Activated T-helper 17 cell treated with anti-CD3 and anti-CD28 coated beads, Interleukin-2, amount 50 U/mL, for 72 hours (primary cell): ENCODE data around the gene RARG. TPM values are rescaled to one million over a fixed set of nuclear protein-coding genes. Genes with fewer than 3 reads are reported as not detected.
A peak's percentile ranks its signal among the peaks of the same experiment; 100 is the strongest.
"Not testable (repeated sequence)": the region's sequence is repeated elsewhere in the genome, so short reads cannot be mapped to it uniquely, and the experiment has no call there.

Experiments used
- ATAC-seq: fragments of 150-1000 bp; cut with Tn5 transposase; replicated peaks from 2 replicates; pipeline ENCODE4 v1.10.0; 2021; ENCODE audit warnings: mild to moderate bottlenecking, moderate library complexity
- H3K27ac Mint-ChIP-seq: one replicate; pipeline ENCODE4 v1.8.0; 2022; ENCODE audit warnings: mixed read lengths
- H3K27me3 Mint-ChIP-seq: one replicate; pipeline ENCODE4 v1.8.0; 2022; ENCODE audit warnings: mixed read lengths
- H3K36me3 Mint-ChIP-seq: one replicate; pipeline ENCODE4 v1.8.0; 2022; ENCODE audit warnings: low read depth, mild to moderate bottlenecking, mixed read lengths
- H3K4me1 Mint-ChIP-seq: one replicate; pipeline ENCODE4 v1.8.0; 2022; ENCODE audit warnings: mixed read lengths
- H3K4me3 Mint-ChIP-seq: one replicate; pipeline ENCODE4 v1.8.0; 2022; ENCODE audit warnings: mild to moderate bottlenecking, mixed read lengths
- H3K9me3 Mint-ChIP-seq: one replicate; pipeline ENCODE4 v1.8.0; 2022; ENCODE audit warnings: mixed read lengths
- total RNA-seq, 2 donors: library from RNA; stranded (reverse); gene quantifications; one replicate each; pipeline ENCODE4 v1.2.3, GENCODE V29; 2022

Gene RARG
- total RNA-seq, 2 donors from 2014 or later, result 28.5 to 58.3 TPM

DNA sequence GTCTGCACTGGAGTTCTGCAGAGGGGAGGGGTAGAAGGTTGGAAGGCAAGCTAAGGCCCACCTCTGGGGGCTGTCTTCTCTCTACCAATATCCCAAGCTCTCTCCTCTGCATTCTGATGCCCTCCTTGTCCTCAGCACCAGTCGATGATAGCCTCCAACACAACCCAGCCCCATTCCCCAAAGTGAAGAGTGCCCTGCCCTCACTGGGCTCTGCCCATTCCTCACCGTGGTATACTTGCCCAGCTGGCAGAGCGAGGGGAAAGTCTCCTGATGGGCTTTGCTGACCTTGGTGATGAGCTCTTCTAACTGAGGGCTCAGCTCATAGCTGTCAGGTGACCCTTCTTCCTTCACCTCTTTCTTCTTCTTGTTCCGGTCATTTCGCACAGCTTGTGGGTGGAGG is 17.8 kb downstream of the RARG start:
- Mint-ChIP-seq H3K9me3 (no peaks in the 10 kb centered on the region), H3K4me3 (no peak overlapping the region), H3K27ac (no peak overlapping the region), H3K27me3 (no peaks in the 10 kb centered on the region), H3K36me3 (peaks cover 78% of the 10 kb centered on the region), H3K4me1 (peaks cover 46% of the 10 kb centered on the region)
- ATAC-seq, result no peak

DNA sequence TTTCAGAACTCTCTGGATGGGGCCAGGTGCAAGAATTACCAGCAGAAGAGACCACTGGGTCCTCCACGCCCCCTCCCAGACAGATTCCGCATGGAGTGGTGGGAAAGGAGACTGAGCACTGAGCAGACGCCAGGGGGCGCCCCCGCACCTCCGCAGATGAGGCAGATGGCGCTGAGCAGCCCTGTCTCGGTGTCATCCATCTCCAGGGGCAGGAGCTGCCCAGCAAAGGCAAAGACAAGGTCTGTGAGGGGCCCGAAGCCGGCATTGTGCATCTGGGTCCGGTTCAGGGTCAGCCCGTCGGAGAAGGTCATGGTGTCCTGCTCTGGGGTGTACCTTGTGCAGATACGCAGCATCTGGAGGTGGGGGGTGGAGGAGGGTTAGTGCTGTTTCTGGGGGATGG is 18.7 kb downstream of the RARG start:
- H3K27ac Mint-ChIP-seq, result peak overlapping the region; percentile 51
- H3K36me3 Mint-ChIP-seq, result peaks cover 79% of the 10 kb centered on the region
- H3K4me3 Mint-ChIP-seq, result no peak overlapping the region

DNA sequence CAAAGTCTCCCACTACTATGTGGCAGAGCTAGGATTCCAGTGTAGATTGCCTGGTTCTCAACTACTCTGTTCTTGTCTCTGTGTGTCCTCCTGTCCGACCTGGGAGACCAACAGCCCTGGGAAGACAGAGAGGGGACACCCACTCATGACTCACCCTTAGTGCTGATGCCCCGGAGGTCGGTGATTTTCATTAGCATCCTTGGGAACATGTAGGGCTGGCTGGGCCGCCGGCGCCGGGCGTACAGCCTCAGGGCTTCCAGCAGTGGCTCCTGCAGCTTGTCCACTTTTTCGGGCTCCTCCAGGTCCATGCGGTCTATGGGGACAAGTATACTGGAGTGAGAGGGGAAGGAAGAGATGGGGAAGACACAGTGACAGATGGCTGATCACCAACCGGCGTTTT is 19.1 kb downstream of the RARG start:
- no peaks in the 10 kb centered on the region for H3K9me3 Mint-ChIP-seq
- H3K27ac Mint-ChIP-seq, result peak overlapping the region; percentile 51
- ATAC-seq, result no peak
- H3K4me1 Mint-ChIP-seq, result peaks cover 50% of the 10 kb centered on the region
- H3K36me3 Mint-ChIP-seq, result peaks cover 76% of the 10 kb centered on the region
- no peak overlapping the region for H3K4me3 Mint-ChIP-seq
- no peaks in the 10 kb centered on the region for H3K27me3 Mint-ChIP-seq

More for the DNA sequence above, 18.7 kb downstream of the RARG start:
- no peaks in the 10 kb centered on the region for H3K27me3 Mint-ChIP-seq
- no peaks in the 10 kb centered on the region for H3K9me3 Mint-ChIP-seq
- peaks cover 50% of the 10 kb centered on the region for H3K4me1 Mint-ChIP-seq
- ATAC-seq, result peak; percentile 55

- Mint-ChIP-seq H3K27me3 (no peaks in the 10 kb centered on the region), H3K36me3 (peaks cover 69% of the 10 kb centered on the region), H3K27ac (peak overlapping the region; percentile 51), H3K9me3 (no peaks in the 10 kb centered on the region), H3K4me3 (no peak overlapping the region), H3K4me1 (peaks cover 50% of the 10 kb centered on the region)
- ATAC-seq, result no peak
Measured at GRCh38 chr12:53211476-53212381, 20.3 kb downstream of the RARG start.

DNA sequence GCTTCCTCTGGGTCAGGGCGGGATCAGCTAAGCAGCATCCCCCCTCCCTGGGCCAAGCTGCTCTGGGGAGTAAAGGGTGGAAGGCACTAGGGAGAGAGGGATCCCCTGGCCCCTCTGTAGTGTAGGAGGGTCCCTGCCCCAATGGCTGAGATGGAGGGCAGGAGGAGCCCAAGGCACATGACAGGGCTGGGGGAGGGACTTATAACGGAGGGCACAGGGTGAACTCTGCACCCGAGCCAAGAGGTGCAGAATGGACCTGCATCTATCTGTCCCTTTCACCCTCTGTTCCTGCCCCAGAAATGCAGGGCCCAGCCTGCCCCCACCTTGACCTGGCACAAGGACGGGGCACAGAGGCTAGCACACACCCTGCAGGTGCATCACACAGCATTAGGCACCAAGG is 21.2 kb downstream of the RARG start:
- ATAC-seq, result no peak
- H3K36me3 Mint-ChIP-seq, result peaks cover 62% of the 10 kb centered on the region
- no peaks in the 10 kb centered on the region for H3K9me3 Mint-ChIP-seq
- H3K27me3 Mint-ChIP-seq, result no peaks in the 10 kb centered on the region
- peaks cover 49% of the 10 kb centered on the region for H3K4me1 Mint-ChIP-seq
- H3K4me3 Mint-ChIP-seq, result no peak overlapping the region
- H3K27ac Mint-ChIP-seq, result no peak overlapping the region

- Mint-ChIP-seq H3K4me3 (peak overlapping the region; percentile 93), H3K9me3 (no peaks in the 10 kb centered on the region), H3K4me1 (peaks cover 48% of the 10 kb centered on the region), H3K27ac (peak overlapping the region; percentile 79), H3K27me3 (no peaks in the 10 kb centered on the region), H3K36me3 (peaks cover 59% of the 10 kb centered on the region)
- peak; percentile 45 for ATAC-seq
Measured at GRCh38 chr12:53208877-53209463, 23.0 kb downstream of the RARG start.

DNA sequence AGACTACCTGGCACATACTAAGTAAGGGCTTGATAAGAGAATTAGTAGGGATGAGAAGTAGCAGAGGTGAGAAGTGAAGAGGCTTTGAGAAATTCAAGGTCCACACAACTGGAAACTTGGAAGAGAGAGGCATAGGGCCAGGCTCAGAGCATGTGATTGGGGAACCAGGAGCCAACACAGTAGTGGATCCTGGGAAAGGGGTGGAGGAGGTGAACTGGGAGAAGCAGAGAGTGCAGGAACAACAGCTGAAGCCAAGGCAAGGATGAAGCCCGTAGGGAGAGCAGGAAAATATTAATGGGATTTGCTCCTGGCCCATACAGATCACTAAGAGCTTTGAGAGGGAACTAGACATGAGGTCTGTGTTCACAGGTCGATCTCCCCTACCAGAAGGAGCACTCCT is 23.6 kb downstream of the RARG start:
- H3K27ac Mint-ChIP-seq, result peak overlapping the region; percentile 79
- H3K9me3 Mint-ChIP-seq, result no peaks in the 10 kb centered on the region
- H3K36me3 Mint-ChIP-seq, result peaks cover 59% of the 10 kb centered on the region

DNA sequence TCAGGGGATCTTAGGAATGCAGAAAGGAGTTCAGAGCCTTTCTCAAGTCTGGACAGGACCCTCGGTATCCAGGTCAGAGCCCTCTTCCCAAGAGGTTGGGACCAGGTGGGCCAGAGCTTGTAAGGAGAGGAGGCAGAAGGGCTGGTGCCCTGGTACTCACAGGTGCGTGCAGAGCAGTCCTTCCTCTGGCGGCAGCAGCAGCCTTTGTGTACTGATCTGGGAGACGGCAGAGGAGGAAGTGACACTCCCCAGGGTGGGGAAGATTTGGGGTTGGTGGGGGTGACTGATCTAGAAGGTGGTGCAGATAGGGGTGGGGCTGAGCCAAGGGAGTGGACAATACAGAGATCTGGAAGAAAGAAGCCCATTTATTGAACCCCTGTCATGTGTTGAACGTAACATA is 25.0 kb downstream of the RARG start, which contains the start of gene ITGB7:
TSS of gene ITGB7 (minus strand) at position 210 of the 400 bp plus-strand sequence. CDS start 6,808 bp downstream, outside the sequence.
- H3K27ac Mint-ChIP-seq, result peak within 1 kb of the TSS; percentile 83
- H3K27me3 Mint-ChIP-seq, result no peaks in the 10 kb centered on the region
- peaks cover 52% of the 10 kb centered on the region for H3K36me3 Mint-ChIP-seq
- peak; percentile 55 for ATAC-seq
- H3K4me3 Mint-ChIP-seq, result peak within 1 kb of the TSS; percentile 93
- H3K4me1 Mint-ChIP-seq, result peaks cover 38% of the 10 kb centered on the region
- H3K9me3 Mint-ChIP-seq, result no peaks in the 10 kb centered on the region

More for the DNA sequence above, 23.6 kb downstream of the RARG start:
- peak overlapping the region; percentile 93 for H3K4me3 Mint-ChIP-seq
- peaks cover 42% of the 10 kb centered on the region for H3K4me1 Mint-ChIP-seq
- ATAC-seq, result no peak
- no peaks in the 10 kb centered on the region for H3K27me3 Mint-ChIP-seq

DNA sequence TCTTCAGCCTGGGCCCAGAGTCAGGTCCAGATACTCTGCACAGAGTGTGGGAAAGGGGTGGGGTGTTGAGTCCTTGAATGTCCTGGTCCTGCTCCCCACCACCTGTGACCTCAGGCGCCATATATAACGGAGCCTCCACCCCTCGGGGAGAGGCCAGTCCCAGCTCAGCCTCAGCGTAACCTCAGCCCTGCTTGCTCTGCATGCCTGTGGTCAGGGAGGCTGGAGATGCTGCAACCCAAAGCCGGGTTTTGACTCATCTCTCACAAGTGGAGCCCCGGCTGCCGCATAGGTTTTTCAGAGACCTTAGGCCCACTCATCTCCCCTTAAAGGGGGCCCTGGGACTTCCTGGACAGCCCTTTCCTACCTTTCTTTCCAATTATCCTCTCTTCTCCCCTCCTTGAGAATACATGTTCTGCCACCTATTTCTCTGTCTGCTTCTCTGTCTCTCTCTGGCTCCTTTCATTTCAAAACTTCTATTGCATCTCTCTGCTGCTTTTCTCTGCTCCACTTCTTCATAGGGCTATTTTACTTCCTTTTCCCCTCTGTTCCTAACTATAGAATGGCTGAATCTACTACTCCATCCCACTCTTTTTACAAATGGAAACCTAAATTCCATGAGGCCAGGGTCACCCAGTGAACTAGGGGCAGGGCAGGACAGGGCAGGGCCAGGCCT is 26.1 kb downstream of the RARG start:
- peak overlapping the region; percentile 93 for H3K4me3 Mint-ChIP-seq
- H3K4me1 Mint-ChIP-seq, result peaks cover 43% of the 10 kb centered on the region
- H3K27me3 Mint-ChIP-seq, result no peaks in the 10 kb centered on the region
- peak; percentile 88 for ATAC-seq
- H3K27ac Mint-ChIP-seq, result peak overlapping the region; percentile 83
- H3K36me3 Mint-ChIP-seq, result peaks cover 48% of the 10 kb centered on the region
- no peaks in the 10 kb centered on the region for H3K9me3 Mint-ChIP-seq

GRCh38 chr12:53204351-53204750 is 27.7 kb downstream of the RARG start:
- H3K27me3 Mint-ChIP-seq, result no peaks in the 10 kb centered on the region
- peak overlapping the region; percentile 93 for H3K4me3 Mint-ChIP-seq
- H3K36me3 Mint-ChIP-seq, result peaks cover 56% of the 10 kb centered on the region
- no peaks in the 10 kb centered on the region for H3K9me3 Mint-ChIP-seq
- peaks cover 55% of the 10 kb centered on the region for H3K4me1 Mint-ChIP-seq
- peak overlapping the region; percentile 36 for H3K27ac Mint-ChIP-seq
- ATAC-seq, result no peak

GRCh38 chr12:53202316-53202715 is 29.7 kb downstream of the RARG start:
- not testable (repeated sequence) for ATAC-seq, H3K9me3 Mint-ChIP-seq, H3K27ac Mint-ChIP-seq, H3K27me3 Mint-ChIP-seq
- Mint-ChIP-seq H3K4me1 (peaks cover 53% of the 10 kb centered on the region), H3K4me3 (peak overlapping the region; percentile 87), H3K36me3 (peaks cover 67% of the 10 kb centered on the region)

DNA sequence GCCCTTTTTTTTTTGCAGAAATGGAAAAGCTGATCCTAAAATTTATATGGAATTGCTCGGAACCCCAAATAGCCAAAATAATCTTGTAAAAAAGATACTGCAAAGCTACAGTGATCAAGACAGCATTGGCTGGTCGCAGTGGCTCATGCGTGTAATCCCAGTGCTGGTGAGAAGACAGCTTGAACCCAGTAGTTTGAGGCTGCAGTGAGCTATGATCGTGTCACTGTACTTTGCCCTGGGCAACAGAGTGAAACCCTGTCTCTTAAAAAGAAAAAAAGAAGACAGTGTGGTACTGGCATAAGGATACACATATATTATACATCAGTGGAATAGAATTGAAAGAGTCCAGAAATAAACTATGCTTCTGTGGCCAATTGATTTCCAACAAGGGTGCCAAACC is 30.4 kb downstream of the RARG start:
- Mint-ChIP-seq H3K27me3 (no peaks in the 10 kb centered on the region), H3K27ac (peak overlapping the region; percentile 90), H3K36me3 (peaks cover 74% of the 10 kb centered on the region), H3K4me1 (peaks cover 51% of the 10 kb centered on the region), H3K9me3 (no peaks in the 10 kb centered on the region), H3K4me3 (peak overlapping the region; percentile 87)
- ATAC-seq, result no peak

DNA sequence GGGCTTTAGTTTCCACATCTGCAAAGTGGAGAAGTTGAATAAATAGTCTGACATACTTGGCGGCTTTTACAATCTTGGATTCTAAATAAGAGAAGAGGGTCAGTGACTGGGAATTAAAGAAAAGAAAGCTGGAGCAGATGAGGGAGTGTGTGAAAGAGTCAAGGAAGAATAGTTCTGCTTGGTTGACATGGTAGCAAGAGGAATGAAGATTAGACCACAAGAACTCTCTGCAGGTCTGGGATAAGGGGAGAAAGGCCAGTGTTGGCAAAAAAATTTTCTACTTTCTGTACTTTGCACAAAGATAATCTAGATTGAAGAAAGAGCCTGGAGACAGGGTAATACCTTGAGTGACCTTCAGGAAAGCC is 30.9 kb downstream of the RARG start:
- no peak for ATAC-seq
- H3K27ac Mint-ChIP-seq, result peak overlapping the region; percentile 90
- no peaks in the 10 kb centered on the region for H3K27me3 Mint-ChIP-seq
- peaks cover 79% of the 10 kb centered on the region for H3K36me3 Mint-ChIP-seq
- H3K9me3 Mint-ChIP-seq, result no peaks in the 10 kb centered on the region
- peak overlapping the region; percentile 87 for H3K4me3 Mint-ChIP-seq
- peaks cover 47% of the 10 kb centered on the region for H3K4me1 Mint-ChIP-seq

- Mint-ChIP-seq H3K27me3 (no peaks in the 10 kb centered on the region), H3K4me3 (peak overlapping the region; percentile 87), H3K36me3 (peaks cover 80% of the 10 kb centered on the region), H3K4me1 (peaks cover 42% of the 10 kb centered on the region), H3K9me3 (no peaks in the 10 kb centered on the region), H3K27ac (peak overlapping the region; percentile 90)
- peak; percentile 67 for ATAC-seq
Measured at GRCh38 chr12:53200458-53201176, 31.4 kb downstream of the RARG start.
